PFSK-1 (cell line): ENCODE measurements around the gene AK3.

Source experiments
- REST ChIP-seq, 2 experiments: IDR thresholded peaks; 2 replicates each; pipeline versions ENCODE4 v1.6.1 to v1.8.0; 2011 to 2012; ENCODE audit warnings: low read depth in 2 of 2, low read length in 2 of 2, control low read depth in 1 of 2, inconsistent platforms in 1 of 2, mild to moderate bottlenecking in 1 of 2, moderate library complexity in 1 of 2; ENCODE audit not compliant: insufficient read depth in 1 of 2
- TAF1 ChIP-seq: IDR thresholded peaks from 2 replicates; pipeline ENCODE4 v1.6.1; 2012; ENCODE audit warnings: low read length, control low read depth, borderline replicate concordance; ENCODE audit not compliant: insufficient read depth

GRCh38 chr9:4700932-4701331 lies 40.1 kb downstream of the AK3 start:
- TF ChIP-seq TAF1 (no peak), REST (IDR thresholded peaks at IDR 0.05; ENCODE audit: insufficient read depth in 1 of 2, low read depth in 2 of 2, low read length in 2 of 2) (no peak)
